ENCODE data around the gene DHX30.

Gene DHX30

DNA sequence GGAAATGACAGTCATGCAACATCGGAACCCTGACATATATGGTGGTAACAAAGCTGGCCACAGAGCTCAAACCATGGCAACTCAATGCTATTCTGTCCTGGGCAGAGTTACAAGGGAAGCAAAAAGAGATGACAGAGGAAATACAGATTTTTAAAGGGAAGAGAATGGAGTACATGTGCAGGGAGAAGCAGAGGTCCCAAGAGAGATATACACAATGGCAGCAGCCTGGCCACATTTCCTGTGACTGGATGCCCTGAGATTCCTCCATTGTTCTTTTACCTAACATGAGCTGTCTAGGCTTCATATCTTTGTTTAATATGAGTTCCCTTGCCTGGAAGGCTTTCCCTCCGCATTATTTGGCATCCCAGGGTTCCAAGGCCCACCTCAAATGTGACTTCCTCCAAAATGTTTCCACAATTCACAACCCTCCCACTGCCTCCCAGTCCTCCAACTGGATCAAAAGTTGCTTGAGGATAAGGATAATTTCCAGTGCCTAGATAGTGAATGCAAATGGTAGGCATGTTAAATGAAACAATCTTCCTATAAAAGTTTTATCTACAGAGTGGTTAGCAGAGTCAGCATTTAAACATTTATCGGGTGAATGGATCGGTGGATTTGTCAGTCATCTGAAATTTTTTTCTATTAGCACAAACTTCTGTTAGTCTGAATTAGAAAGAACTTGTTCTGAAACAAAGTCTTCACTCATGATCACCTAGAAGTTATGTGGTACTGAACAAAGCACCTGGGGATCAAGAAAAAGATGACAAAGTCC lies 86.2 kb downstream of the DHX30 start:
- DNase-seq = no peak

- no peak for DNase-seq
Observed at GRCh38 chr3:47890126-47890827, 87.3 kb downstream of the DHX30 start.

DNA sequence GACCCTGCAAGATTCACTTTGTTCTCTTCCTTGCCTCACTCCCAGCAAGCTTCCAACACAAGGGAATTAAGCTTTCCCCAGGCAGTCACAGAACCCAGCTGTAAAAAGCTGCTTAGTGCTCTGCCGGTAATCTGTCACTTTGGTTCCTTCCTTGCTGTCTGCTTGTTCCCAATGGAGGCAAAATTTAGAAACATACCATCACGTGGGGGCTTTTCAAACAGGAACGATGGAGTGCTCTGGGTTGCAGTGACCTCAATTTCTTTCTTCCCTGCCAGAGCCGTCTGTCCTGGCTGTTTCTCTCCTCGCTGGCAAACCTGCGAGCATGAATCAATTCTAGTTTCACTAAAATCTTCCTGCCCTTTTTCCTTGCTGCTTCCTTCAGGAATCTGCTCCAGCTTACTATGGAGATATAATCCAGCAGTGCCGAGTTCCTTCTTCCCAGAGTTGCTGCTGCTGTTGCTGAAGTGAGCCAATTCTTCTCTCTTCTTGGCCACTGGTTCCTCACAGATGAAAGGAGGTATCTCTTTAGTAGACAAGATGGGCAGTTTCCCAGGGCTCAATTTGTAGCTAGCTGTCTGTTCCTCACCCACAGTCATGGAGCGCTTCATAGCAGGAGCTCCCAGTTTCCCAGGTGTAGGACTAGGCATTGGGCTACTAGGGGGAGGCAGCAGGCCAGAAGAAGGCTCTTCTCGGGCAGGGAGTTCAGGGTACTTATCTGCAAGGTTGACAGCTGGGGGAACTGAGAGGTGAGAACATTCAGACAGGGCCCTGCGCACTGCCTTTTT lies 88.1 kb downstream of the DHX30 start:
- no peak for DNase-seq

- DNase-seq = no peak
Observed at GRCh38 chr3:47891613-47892005, 88.7 kb downstream of the DHX30 start.

DNA sequence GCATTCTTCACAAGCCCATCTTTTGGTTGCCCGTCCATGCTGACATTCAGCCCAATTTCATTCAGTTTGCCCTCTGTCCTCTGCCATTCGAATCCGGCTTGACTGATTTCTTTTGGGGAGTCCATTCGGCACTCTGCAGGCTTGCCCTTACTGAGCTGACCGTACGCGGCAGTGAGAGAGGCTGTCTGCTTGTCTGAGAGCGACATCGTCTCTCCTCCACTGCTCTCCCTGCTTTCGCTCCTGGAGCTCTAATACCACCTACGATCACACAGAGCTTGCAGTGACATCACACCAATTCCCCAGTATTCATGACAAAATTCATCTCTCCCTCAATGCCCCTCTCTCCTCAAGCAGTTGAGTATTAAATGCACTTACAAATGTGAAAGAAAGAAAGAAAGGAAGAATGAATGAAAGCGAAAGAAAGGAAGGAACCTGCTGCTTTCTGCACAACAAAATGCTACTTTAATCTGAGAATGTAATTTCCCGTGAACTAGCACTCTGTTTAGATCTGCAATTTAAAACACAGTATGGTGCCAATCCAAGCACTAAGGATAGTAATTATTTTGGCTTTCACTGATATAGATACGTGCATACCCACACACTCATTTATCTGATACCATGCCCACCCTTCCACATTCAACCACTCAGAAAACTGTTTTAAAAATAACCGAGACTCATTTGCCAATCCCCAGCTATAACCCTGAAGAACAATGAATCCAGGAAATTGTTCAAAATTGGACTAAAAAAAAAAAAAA lies 89.5 kb downstream of the DHX30 start:
- no peak for DNase-seq

DNA sequence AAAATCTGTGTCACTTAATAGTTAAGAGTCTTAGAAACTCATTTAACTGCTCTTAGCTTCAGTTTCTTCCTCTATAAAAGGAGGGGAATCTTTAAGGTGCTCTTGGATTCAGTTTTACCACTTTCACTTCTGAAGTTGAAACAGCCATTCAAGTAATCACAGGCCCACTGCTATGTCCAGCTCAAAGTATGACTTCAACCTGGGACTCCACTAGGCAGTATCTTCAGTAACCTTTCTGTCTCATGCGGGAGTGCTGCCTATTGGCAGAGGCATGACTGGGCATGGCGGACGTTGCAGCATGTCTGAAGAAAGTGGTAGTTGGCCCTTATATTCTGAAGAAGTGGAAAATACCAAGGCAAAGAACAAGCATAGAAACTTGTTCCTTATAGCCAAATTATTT lies 92.3 kb downstream of the DHX30 start:
- no peak for DNase-seq

- no peak for DNase-seq
Observed at GRCh38 chr3:47896736-47897135, 93.8 kb downstream of the DHX30 start.

- no peak for DNase-seq
Observed at GRCh38 chr3:47897954-47898353, 95.0 kb downstream of the DHX30 start.

DNA sequence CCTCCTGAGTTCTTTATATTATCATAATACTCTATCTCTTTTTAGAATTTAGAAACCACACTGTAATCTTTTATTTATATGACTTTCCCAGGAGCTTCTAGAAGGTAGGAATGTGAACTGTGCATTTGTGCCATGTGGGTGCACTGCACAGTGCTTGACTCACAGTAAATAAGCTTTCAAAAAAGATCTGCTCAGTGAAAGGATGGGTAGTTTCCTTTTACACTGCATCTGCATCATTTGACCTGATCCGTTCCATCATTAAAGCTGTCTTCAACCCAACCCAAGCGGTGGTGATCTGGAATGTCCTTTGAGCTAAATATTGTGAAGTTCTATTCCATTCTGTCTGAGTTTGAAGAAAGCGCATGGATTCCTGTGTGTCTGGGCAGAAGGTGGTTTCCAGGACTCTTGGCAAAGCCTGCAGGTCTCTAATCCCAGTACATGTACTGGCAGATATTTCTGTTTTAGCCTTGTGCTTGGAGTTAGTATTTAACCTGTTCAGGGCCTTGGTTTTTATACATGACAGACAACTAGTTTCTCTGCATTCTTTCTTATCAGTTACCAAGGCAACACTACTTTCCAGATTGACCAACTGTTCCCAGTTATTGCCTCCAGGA lies 96.7 kb downstream of the DHX30 start:
- DNase-seq = no peak
